Choroid plexus epithelial cell (primary cell): ENCODE data around the gene CFDP1.
"Not testable (repeated sequence)": the region's sequence is repeated elsewhere in the genome, so short reads cannot be mapped to it uniquely, and the experiment has no call there.

Experiments used
- DNase-seq: peaks from one replicate; pipeline ENCODE4 v3.0.0-alpha.2; 2010; ENCODE audit warnings: low read depth
- H3K4me3 ChIP-seq: 2 replicates; pipeline ENCODE4 v1.5.1; 2011; ENCODE audit warnings: low read depth, mild to moderate bottlenecking, control low read depth, low read length, moderate library complexity
- CTCF ChIP-seq: conservative IDR thresholded peaks from 2 replicates; pipeline ENCODE4 v1.5.1; 2011; ENCODE audit warnings: low read depth, mild to moderate bottlenecking, control low read depth, inconsistent platforms, low read length, moderate library complexity

The CFDP1 gene

DNA sequence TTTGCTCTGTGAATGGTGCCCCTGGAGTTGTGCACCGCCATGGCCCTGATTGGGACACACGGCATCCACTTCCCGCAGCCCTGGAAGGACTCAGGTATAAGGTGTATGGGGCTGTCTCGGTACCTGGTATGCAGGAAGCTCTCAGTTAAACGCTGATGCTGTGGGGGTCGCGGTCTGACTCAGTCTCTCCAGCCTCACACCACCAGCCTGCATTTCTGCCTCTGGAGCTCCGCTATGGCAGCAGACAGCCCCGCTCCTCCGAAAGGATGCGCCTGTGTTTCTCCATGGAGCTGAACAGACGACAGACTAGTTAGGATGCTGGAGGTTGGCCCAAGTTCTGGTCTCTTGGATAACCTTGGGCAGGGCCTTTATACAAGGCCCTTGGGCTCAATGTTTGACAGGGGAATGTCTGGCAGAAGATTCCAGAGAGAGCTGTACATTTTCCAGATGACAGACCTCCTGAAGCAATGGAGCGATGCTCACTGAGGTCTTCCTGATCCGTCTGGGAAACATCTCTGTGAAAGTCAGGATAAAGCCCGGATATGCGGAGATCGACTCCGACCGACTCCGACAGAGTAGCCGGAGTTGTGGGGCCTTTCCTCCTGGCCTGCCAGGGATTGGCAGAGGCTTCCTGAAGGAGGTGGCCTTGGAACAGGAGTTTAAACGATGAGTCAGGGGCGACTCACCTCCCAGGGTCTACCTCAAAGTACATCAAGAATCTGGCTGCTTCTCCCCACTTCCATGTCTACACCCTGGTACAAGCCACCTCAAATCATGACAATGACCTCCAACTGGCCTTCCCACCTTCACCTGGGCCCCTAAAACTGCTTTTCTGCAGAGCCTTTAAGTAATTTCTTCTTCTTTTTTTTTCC lies 160.0 kb downstream of the CFDP1 start:
- no peak for DNase-seq

GRCh38 chr16:75272629-75273028 lies 160.7 kb downstream of the CFDP1 start:
- not testable (repeated sequence) for DNase-seq, H3K4me3 ChIP-seq

More for the DNA sequence above, 160.0 kb downstream of the CFDP1 start:
- no peak for TF ChIP-seq CTCF
- no peak overlapping the region for H3K4me3 ChIP-seq

- peak; percentile 46 for DNase-seq
- no peak for TF ChIP-seq CTCF
- H3K4me3 ChIP-seq, result peak overlapping the region; percentile 22
Measured at GRCh38 chr16:75272097-75272551, 161.2 kb downstream of the CFDP1 start.

GRCh38 chr16:75271441-75272096 lies 161.7 kb downstream of the CFDP1 start:
- H3K4me3 ChIP-seq, result no peak overlapping the region
- no peak for TF ChIP-seq CTCF
- DNase-seq, result no peak

- H3K4me3 ChIP-seq, DNase-seq: not testable (repeated sequence)
Measured at GRCh38 chr16:75269358-75269757, 163.9 kb downstream of the CFDP1 start.

- TF ChIP-seq CTCF, result no peak
- H3K4me3 ChIP-seq, result no peak overlapping the region
- DNase-seq, result peak; percentile 28
Measured at GRCh38 chr16:75267631-75268264, 165.6 kb downstream of the CFDP1 start.

DNA sequence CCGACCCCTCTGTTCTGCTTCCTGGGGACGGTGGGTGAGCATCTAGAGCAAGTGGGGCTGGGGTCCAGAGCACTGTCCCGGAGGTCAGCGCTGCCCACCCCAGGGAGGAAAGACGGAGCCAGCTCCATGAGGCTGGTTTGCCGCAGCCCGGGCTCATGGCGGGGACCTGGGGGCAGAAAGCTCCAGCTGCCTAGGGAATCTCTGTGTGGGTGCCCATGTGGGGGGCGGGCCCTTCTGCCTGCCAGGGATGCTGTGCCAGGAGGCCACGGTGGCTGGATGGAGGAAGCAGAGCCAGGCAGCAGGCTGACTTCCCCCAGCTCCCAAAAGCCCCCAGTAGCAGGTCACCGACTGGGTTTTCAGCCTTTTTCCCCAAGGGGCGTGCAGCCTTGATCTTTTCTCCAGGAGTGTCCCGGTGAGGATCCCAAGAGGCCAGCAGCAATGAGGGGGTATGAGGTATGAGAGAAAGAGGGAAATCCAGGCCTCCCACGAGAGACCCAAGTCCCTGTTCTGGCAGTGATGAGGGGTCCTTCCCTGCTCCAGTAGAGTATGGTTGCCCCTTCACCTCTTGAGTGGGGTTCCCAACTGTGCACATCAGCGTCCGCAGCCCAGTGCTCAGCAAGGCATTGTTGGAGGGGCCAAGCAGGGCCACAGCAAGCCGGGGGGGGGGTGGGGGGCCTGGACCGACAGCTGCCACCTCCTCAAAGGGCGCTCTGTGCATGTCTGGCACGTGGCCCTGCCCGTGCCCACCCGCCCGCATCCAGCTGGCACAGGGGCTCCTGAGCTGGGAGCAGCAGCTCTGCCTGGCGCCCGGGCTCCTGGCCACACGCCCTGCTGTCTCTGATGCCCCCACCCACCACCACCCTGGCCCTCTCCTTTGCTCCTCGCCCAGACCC lies 166.3 kb downstream of the CFDP1 start:
- no peak overlapping the region for H3K4me3 ChIP-seq
- TF ChIP-seq CTCF, result no peak
- DNase-seq, result no peak
